Stimulated activated CD4-positive, alpha-beta T cell treated with anti-CD3 and anti-CD28 coated beads, TNF-alpha, amount 100 ng/mL, for 48 hours (primary cell): ENCODE data around the gene SLC25A21.
"Not testable (repeated sequence)": the region's sequence is repeated elsewhere in the genome, so short reads cannot be mapped to it uniquely, and the experiment has no call there.

Experiments
- DNase-seq, 3 donors: peaks; one replicate each; pipeline ENCODE4 v3.0.0-alpha.2; 2020; ENCODE audit warnings: low read depth in 3 of 3

SLC25A21 gene

GRCh38 chr14:37172024-37172869, at the start of gene SLC25A21:
TSS of gene SLC25A21 (minus strand) at chr14:37172606.
- DNase-seq: no peak

- no peak for DNase-seq
Measured at GRCh38 chr14:37221073-37221472, 48.7 kb upstream of the SLC25A21 start.

- DNase-seq: no peak
Measured at GRCh38 chr14:37215345-37215744, 42.9 kb upstream of the SLC25A21 start.

- DNase-seq: no peak
Measured at GRCh38 chr14:37213016-37213415, 40.6 kb upstream of the SLC25A21 start.

GRCh38 chr14:37210448-37210847, 38.0 kb upstream of the SLC25A21 start:
- DNase-seq: no peak

GRCh38 chr14:37209617-37210016, 37.2 kb upstream of the SLC25A21 start:
- not testable (repeated sequence) for DNase-seq

- not testable (repeated sequence) for DNase-seq
Measured at GRCh38 chr14:37205623-37206605, 33.5 kb upstream of the SLC25A21 start.

GRCh38 chr14:37203423-37203822, 31.0 kb upstream of the SLC25A21 start:
- no peak for DNase-seq

GRCh38 chr14:37202812-37203211, 30.4 kb upstream of the SLC25A21 start:
- no peak for DNase-seq

- no peak for DNase-seq
Measured at GRCh38 chr14:37202265-37202664, 29.9 kb upstream of the SLC25A21 start.

GRCh38 chr14:37201724-37202123, 29.3 kb upstream of the SLC25A21 start:
- DNase-seq: no peak

GRCh38 chr14:37198907-37199306, 26.5 kb upstream of the SLC25A21 start:
- DNase-seq: no peak

GRCh38 chr14:37198273-37198598, 25.8 kb upstream of the SLC25A21 start:
- no peak for DNase-seq

GRCh38 chr14:37197421-37198272, 25.2 kb upstream of the SLC25A21 start, which contains the start of gene MIPOL1:
TSS of gene MIPOL1 (plus strand) at chr14:37197937. CDS start at chr14:37247889, 49,952 bp downstream.
- no peak for DNase-seq

GRCh38 chr14:37196604-37197420, 24.4 kb upstream of the SLC25A21 start:
- no peak for DNase-seq

- no peak for DNase-seq
Measured at GRCh38 chr14:37195327-37195726, 22.9 kb upstream of the SLC25A21 start.

- DNase-seq: no peak
Measured at GRCh38 chr14:37194698-37195097, 22.3 kb upstream of the SLC25A21 start.

GRCh38 chr14:37189733-37190132, 17.3 kb upstream of the SLC25A21 start:
- DNase-seq: not testable (repeated sequence)

- DNase-seq: not testable (repeated sequence)
Measured at GRCh38 chr14:37187840-37188577, 15.6 kb upstream of the SLC25A21 start.

GRCh38 chr14:37187294-37187693, 14.9 kb upstream of the SLC25A21 start:
- DNase-seq: no peak
